Neural cell (in vitro differentiated cells): Measurements from ENCODE around the gene BTBD9. TPM values are rescaled to one million over a fixed set of nuclear protein-coding genes. Genes with fewer than 3 reads are reported as not detected.

Experiments
- H2AFZ ChIP-seq: fragments of 200-600, 300-800 bp; sonication (generic), shearing (Covaris generic); 2 replicates; pipeline ENCODE4 v1.6.0; 2014; ENCODE audit warnings: low read depth, mild to moderate bottlenecking, antibody characterized with exemption, low read length, moderate library complexity
- H3F3A ChIP-seq: fragments of 200-600 bp; shearing (Covaris generic); 2 replicates; pipeline ENCODE4 v1.6.1; 2016; ENCODE audit warnings: mild to moderate bottlenecking, moderate library complexity, mixed read lengths, antibody characterized with exemption, low read length; ENCODE audit not compliant: insufficient read depth, poor library complexity, severe bottlenecking
- H3K27ac ChIP-seq: fragments of 200-600, 300-800 bp; sonication (generic), shearing (Covaris generic); 2 replicates; pipeline ENCODE4 v1.5.1; 2014; ENCODE audit warnings: mild to moderate bottlenecking, low read length, moderate library complexity
- H3K27me3 ChIP-seq: fragments of 300-800, 200-600 bp; sonication (generic), shearing (Covaris generic); 2 replicates; pipeline ENCODE4 v1.6.0; 2014; ENCODE audit warnings: mild to moderate bottlenecking, low read depth, low read length, moderate library complexity; ENCODE audit not compliant: insufficient read depth
- H3K36me3 ChIP-seq: fragments of 300-800, 200-600 bp; sonication (generic), shearing (Covaris generic); 2 replicates; pipeline ENCODE4 v1.5.1; 2014; ENCODE audit warnings: mild to moderate bottlenecking, antibody characterized with exemption, low read length, moderate library complexity; ENCODE audit not compliant: insufficient read depth
- H3K4me2 ChIP-seq: fragments of 300-800, 200-600 bp; sonication (generic), shearing (Covaris generic); 2 replicates; pipeline ENCODE4 v1.6.0; 2014; ENCODE audit warnings: mild to moderate bottlenecking, low read length
- H3K4me3 ChIP-seq: fragments of 300-800, 200-600 bp; sonication (generic), shearing (Covaris generic); 2 replicates; pipeline ENCODE4 v1.5.1; 2014; ENCODE audit warnings: mild to moderate bottlenecking, low read length, moderate library complexity
- H3K79me2 ChIP-seq: fragments of 200-600 bp; shearing (Covaris generic); replicated peaks from 2 replicates; pipeline ENCODE4 v1.6.0; 2014; ENCODE audit warnings: mild to moderate bottlenecking, low read length, moderate library complexity; ENCODE audit not compliant: insufficient read depth
- H3K9ac ChIP-seq: fragments of 300-800, 200-600 bp; sonication (generic), shearing (Covaris generic); 2 replicates; pipeline ENCODE4 v1.6.1; 2016; ENCODE audit warnings: mild to moderate bottlenecking, low read length, mixed read lengths
- H3K9me2 ChIP-seq: fragments of 200-600 bp; shearing (Covaris generic); 2 replicates; pipeline ENCODE4 v1.6.1; 2016; ENCODE audit warnings: mild to moderate bottlenecking, low read length, mixed read lengths; ENCODE audit not compliant: insufficient read depth
- H3K9me3 ChIP-seq: fragments of 200-600, 300-800 bp; sonication (generic), shearing (Covaris generic); 2 replicates; pipeline ENCODE4 v1.6.1; 2016; ENCODE audit warnings: mild to moderate bottlenecking, mixed run types, low read length, moderate library complexity, mixed read lengths
- H4K20me1 ChIP-seq: fragments of 200-600 bp; shearing (Covaris generic); 2 replicates; pipeline ENCODE4 v1.6.1; 2016; ENCODE audit warnings: mild to moderate bottlenecking, mixed run types; ENCODE audit not compliant: insufficient read depth
- EP300 ChIP-seq: fragments of 450-650 bp; conservative IDR thresholded peaks from 2 replicates; pipeline ENCODE4 v1.6.1; 2014; ENCODE audit warnings: antibody characterized with exemption, mild to moderate bottlenecking, moderate library complexity; ENCODE audit not compliant: poor library complexity, severe bottlenecking
- EZH2 ChIP-seq: fragments of 200-600, 300-800 bp; shearing (Covaris generic), sonication (generic); IDR thresholded peaks from 2 replicates; pipeline ENCODE4 v1.6.1; 2014; ENCODE audit warnings: antibody characterized with exemption, low read length, borderline replicate concordance, mild to moderate bottlenecking; ENCODE audit not compliant: insufficient read depth, poor library complexity, severe bottlenecking
- MXI1 ChIP-seq: fragments of 450-650 bp; conservative IDR thresholded peaks from 2 replicates; pipeline ENCODE4 v1.6.1; 2014; ENCODE audit warnings: antibody characterized with exemption, mild to moderate bottlenecking; ENCODE audit not compliant: poor library complexity, severe bottlenecking
- POLR2AphosphoS5 ChIP-seq: IDR thresholded peaks from 2 replicates; pipeline ENCODE4 v1.6.1; 2012
- RAD21 ChIP-seq: fragments of 450-650 bp; conservative IDR thresholded peaks from 2 replicates; pipeline ENCODE4 v1.6.1; 2014; ENCODE audit warnings: antibody characterized with exemption, mild to moderate bottlenecking, moderate library complexity
- SMC3 ChIP-seq: fragments of 450-650 bp; conservative IDR thresholded peaks from 2 replicates; pipeline ENCODE4 v1.6.1; 2014; ENCODE audit warnings: antibody characterized with exemption, mild to moderate bottlenecking, moderate library complexity; ENCODE audit not compliant: poor library complexity
- TAF1 ChIP-seq: IDR thresholded peaks from 2 replicates; pipeline ENCODE4 v1.6.1; 2012; ENCODE audit warnings: low read depth
- polyA plus RNA-seq: library from polyadenylated mRNA; depleted of rRNA; stranded (reverse); fragments of >200 nt; gene quantifications from 2 replicates; pipeline ENCODE4 v1.2.3, GENCODE V29; 2014
- TF ChIP-seq, protein P1 (sequence below): IDR thresholded peaks from 2 replicates; pipeline ENCODE4 v1.6.1; 2012; ENCODE audit warnings: borderline replicate concordance
- TF ChIP-seq, protein P2 (sequence below): fragments of 450-650 bp; IDR thresholded peaks from 2 replicates; pipeline ENCODE4 v1.5.1; 2014; ENCODE audit warnings: antibody characterized with exemption, mild to moderate bottlenecking, moderate library complexity; ENCODE audit not compliant: poor library complexity, severe bottlenecking

Gene BTBD9
- polyA plus RNA-seq, 1 donor from 2014 or later = 6.2 TPM

DNA sequence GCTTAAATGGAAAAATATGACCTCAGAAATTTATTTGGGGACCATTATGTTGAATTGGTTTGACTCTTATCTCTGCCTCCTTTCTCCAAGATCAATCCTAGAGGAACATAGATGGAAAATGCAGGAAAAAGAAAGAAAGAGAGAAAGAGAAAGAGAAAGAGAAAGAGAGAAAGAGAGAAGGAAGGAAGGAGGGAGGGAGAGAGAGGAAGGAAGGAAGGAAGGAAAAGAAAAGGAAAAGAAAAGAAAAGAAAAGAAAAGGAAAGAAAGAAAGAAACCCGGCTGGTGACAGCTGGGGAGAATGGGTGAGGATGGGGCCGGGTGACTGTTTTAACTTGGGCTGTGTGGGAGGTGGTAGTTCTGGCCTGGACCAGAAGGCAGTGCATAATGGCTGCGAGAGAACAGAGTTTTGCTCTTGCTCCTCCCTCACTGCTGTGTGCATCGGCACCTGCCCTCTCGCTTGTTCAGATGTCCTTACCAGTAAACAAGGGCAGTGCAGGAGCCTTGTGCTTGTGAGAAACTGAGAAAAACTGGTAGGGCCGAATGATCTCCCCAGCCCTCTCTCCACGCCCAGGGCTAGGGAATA, 38.5 kb upstream of the BTBD9 start:
- Histone ChIP-seq H3K27me3 (no peaks in the 10 kb centered on the region), H3K9me3 (no peaks in the 10 kb centered on the region), H3K9ac (no peak overlapping the region), H3F3A (no peaks in the 10 kb centered on the region), H3K9me2 (no peaks in the 10 kb centered on the region), H3K27ac (no peak overlapping the region), H3K36me3 (no peaks in the 10 kb centered on the region), H2AFZ (no peak overlapping the region), H3K4me2 (no peak overlapping the region), H3K79me2 (no peaks in the 10 kb centered on the region), H4K20me1 (no peaks in the 10 kb centered on the region), H3K4me3 (no peak overlapping the region)
- TF ChIP-seq EP300 (no peak), POLR2AphosphoS5 (no peak), SMC3 (no peak), RAD21 (no peak), TAF1 (no peak), MXI1 (no peak), EZH2 (no peak)
- TF ChIP-seq, protein P1, sequence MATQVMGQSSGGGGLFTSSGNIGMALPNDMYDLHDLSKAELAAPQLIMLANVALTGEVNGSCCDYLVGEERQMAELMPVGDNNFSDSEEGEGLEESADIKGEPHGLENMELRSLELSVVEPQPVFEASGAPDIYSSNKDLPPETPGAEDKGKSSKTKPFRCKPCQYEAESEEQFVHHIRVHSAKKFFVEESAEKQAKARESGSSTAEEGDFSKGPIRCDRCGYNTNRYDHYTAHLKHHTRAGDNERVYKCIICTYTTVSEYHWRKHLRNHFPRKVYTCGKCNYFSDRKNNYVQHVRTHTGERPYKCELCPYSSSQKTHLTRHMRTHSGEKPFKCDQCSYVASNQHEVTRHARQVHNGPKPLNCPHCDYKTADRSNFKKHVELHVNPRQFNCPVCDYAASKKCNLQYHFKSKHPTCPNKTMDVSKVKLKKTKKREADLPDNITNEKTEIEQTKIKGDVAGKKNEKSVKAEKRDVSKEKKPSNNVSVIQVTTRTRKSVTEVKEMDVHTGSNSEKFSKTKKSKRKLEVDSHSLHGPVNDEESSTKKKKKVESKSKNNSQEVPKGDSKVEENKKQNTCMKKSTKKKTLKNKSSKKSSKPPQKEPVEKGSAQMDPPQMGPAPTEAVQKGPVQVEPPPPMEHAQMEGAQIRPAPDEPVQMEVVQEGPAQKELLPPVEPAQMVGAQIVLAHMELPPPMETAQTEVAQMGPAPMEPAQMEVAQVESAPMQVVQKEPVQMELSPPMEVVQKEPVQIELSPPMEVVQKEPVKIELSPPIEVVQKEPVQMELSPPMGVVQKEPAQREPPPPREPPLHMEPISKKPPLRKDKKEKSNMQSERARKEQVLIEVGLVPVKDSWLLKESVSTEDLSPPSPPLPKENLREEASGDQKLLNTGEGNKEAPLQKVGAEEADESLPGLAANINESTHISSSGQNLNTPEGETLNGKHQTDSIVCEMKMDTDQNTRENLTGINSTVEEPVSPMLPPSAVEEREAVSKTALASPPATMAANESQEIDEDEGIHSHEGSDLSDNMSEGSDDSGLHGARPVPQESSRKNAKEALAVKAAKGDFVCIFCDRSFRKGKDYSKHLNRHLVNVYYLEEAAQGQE = no peak
- TF ChIP-seq, protein P2, sequence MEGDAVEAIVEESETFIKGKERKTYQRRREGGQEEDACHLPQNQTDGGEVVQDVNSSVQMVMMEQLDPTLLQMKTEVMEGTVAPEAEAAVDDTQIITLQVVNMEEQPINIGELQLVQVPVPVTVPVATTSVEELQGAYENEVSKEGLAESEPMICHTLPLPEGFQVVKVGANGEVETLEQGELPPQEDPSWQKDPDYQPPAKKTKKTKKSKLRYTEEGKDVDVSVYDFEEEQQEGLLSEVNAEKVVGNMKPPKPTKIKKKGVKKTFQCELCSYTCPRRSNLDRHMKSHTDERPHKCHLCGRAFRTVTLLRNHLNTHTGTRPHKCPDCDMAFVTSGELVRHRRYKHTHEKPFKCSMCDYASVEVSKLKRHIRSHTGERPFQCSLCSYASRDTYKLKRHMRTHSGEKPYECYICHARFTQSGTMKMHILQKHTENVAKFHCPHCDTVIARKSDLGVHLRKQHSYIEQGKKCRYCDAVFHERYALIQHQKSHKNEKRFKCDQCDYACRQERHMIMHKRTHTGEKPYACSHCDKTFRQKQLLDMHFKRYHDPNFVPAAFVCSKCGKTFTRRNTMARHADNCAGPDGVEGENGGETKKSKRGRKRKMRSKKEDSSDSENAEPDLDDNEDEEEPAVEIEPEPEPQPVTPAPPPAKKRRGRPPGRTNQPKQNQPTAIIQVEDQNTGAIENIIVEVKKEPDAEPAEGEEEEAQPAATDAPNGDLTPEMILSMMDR = no peak

DNA sequence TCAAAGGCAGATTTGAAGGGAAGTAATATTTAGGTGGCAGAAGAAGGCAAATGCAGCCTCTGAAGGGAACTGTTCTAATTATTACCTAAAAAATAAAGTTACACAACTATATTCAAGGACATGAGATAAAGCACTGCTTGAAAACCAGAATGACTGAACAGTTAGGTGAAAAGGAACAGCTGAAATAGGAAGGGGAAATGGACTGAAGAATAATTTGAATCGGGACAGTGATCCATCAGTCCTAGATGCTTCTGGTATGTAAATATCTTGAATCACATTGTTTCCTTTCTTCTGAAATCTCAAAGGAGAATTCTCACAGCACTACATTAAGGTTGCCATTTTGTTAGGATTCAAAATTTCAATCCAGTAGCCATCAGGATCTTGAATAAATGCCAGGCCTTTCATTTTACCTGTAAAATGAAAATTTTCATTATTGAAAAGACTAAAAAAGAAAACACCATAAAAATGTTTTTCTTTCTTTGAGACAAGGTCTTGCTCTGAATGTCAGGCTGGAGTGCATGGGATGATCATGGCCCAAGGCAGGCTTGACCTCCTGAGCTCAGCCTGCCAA, 37.3 kb upstream of the BTBD9 start:
- TF ChIP-seq, protein P2 = no peak
- TF ChIP-seq RAD21 (no peak), EZH2 (no peak), EP300 (no peak)
- Histone ChIP-seq H3K9ac (no peak overlapping the region), H3K9me2 (no peaks in the 10 kb centered on the region), H3K79me2 (no peaks in the 10 kb centered on the region), H3K36me3 (no peaks in the 10 kb centered on the region), H4K20me1 (no peaks in the 10 kb centered on the region), H2AFZ (no peak overlapping the region), H3K4me2 (no peak overlapping the region), H3F3A (no peaks in the 10 kb centered on the region), H3K9me3 (no peaks in the 10 kb centered on the region), H3K27me3 (no peaks in the 10 kb centered on the region), H3K4me3 (no peak overlapping the region), H3K27ac (no peak overlapping the region)
